IMR-90 (cell line): ENCODE measurements around the gene HLX.
A peak's percentile ranks its signal among the peaks of the same experiment; 100 is the strongest.

ENCODE experiments used
- BHLHE40 ChIP-seq: fragments of 150-350 bp; IDR thresholded peaks from 2 replicates; pipeline ENCODE4 v1.6.1; 2016; ENCODE audit warnings: mild to moderate bottlenecking, low read depth, low read length
- MAFK ChIP-seq: IDR thresholded peaks from 2 replicates; pipeline ENCODE4 v1.6.1; 2012; ENCODE audit warnings: low read depth, low read length, improper control_type of control experiment
- MAZ ChIP-seq: IDR thresholded peaks from 2 replicates; pipeline ENCODE4 v1.6.1; 2012; ENCODE audit warnings: low read depth, mild to moderate bottlenecking, low read length, improper control_type of control experiment, moderate library complexity, borderline replicate concordance
- MXI1 ChIP-seq: IDR thresholded peaks from 2 replicates; pipeline ENCODE4 v1.6.1; 2012; ENCODE audit warnings: low read depth, mild to moderate bottlenecking, low read length, moderate library complexity, borderline replicate concordance
- POLR2A ChIP-seq: IDR thresholded peaks from 2 replicates; pipeline ENCODE4 v1.6.1; 2012; ENCODE audit warnings: mild to moderate bottlenecking, low read depth, low read length
- RAD21 ChIP-seq: IDR thresholded peaks from 2 replicates; pipeline ENCODE4 v1.6.1; 2012; ENCODE audit warnings: low read length, improper control_type of control experiment
- RFX5 ChIP-seq: IDR thresholded peaks from 2 replicates; pipeline ENCODE4 v1.8.0; 2012; ENCODE audit warnings: low read depth, mild to moderate bottlenecking, low read length, moderate library complexity
- TF ChIP-seq, protein P1 (sequence below): conservative IDR thresholded peaks from 2 replicates; pipeline ENCODE4 v1.5.1; 2012; ENCODE audit warnings: mild to moderate bottlenecking, low read depth, low read length, improper control_type of control experiment
- TF ChIP-seq, protein P2 (sequence below): fragments of 150-350 bp; IDR thresholded peaks from 2 replicates; pipeline ENCODE4 v1.6.1; 2016; ENCODE audit warnings: low read depth, mild to moderate bottlenecking, low read length, moderate library complexity, borderline replicate concordance
- TF ChIP-seq, protein P3 (sequence below): fragments of 150-350 bp; IDR thresholded peaks from 2 replicates; pipeline ENCODE4 v1.6.1; 2017; ENCODE audit warnings: mild to moderate bottlenecking, antibody characterized with exemption, low read length, low read depth

DNA sequence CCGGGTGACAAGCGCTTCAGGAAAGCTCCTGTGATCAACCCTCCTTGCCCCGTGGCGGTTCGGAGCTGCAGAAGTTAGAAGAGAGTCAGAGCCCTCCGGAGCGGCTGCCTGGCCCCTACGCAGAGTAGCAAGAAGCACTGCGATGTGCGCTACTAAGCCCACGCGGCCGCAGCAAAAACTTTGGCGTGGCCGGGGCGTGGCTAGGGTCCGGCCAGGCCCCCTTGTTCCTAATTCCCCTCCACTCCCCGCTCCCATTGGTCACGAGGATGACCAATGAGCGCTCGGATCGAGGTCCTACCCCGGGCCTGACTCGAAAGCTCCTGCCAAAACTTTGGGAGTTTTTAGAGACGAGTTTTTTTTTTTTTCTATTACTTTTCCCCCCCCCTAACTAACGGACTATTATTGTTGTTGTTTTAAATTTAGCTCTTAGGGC lies at the start of gene HLX:
- TF ChIP-seq, protein P1, sequence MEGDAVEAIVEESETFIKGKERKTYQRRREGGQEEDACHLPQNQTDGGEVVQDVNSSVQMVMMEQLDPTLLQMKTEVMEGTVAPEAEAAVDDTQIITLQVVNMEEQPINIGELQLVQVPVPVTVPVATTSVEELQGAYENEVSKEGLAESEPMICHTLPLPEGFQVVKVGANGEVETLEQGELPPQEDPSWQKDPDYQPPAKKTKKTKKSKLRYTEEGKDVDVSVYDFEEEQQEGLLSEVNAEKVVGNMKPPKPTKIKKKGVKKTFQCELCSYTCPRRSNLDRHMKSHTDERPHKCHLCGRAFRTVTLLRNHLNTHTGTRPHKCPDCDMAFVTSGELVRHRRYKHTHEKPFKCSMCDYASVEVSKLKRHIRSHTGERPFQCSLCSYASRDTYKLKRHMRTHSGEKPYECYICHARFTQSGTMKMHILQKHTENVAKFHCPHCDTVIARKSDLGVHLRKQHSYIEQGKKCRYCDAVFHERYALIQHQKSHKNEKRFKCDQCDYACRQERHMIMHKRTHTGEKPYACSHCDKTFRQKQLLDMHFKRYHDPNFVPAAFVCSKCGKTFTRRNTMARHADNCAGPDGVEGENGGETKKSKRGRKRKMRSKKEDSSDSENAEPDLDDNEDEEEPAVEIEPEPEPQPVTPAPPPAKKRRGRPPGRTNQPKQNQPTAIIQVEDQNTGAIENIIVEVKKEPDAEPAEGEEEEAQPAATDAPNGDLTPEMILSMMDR, result no peak
- TF ChIP-seq MAFK (no peak), MAZ (no peak), RFX5 (no peak), BHLHE40 (no peak), RAD21 (no peak), POLR2A (peak; percentile 59; the same call in 1 of the 2 replicates), MXI1 (peak; percentile 91)
- TF ChIP-seq, protein P2, sequence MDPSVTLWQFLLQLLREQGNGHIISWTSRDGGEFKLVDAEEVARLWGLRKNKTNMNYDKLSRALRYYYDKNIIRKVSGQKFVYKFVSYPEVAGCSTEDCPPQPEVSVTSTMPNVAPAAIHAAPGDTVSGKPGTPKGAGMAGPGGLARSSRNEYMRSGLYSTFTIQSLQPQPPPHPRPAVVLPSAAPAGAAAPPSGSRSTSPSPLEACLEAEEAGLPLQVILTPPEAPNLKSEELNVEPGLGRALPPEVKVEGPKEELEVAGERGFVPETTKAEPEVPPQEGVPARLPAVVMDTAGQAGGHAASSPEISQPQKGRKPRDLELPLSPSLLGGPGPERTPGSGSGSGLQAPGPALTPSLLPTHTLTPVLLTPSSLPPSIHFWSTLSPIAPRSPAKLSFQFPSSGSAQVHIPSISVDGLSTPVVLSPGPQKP, result no peak
- TF ChIP-seq, protein P3, sequence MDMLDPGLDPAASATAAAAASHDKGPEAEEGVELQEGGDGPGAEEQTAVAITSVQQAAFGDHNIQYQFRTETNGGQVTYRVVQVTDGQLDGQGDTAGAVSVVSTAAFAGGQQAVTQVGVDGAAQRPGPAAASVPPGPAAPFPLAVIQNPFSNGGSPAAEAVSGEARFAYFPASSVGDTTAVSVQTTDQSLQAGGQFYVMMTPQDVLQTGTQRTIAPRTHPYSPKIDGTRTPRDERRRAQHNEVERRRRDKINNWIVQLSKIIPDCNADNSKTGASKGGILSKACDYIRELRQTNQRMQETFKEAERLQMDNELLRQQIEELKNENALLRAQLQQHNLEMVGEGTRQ, result no peak
